22Rv1 (cell line): ENCODE results near the gene SLMAP.

Experiments
- CTCF ChIP-seq: fragments of 450-650 bp; IDR thresholded peaks from 2 replicates; pipeline ENCODE4 v1.5.1; 2017; ENCODE audit warnings: mild to moderate bottlenecking
- ZFX ChIP-seq: fragments of 450-650 bp; IDR thresholded peaks from 2 replicates; pipeline ENCODE4 v1.6.1; 2017; ENCODE audit warnings: antibody characterized with exemption, borderline replicate concordance

- no peak for TF ChIP-seq CTCF
- no peak for TF ChIP-seq ZFX
These were observed 29.7 kb upstream of the SLMAP start for GRCh38 chr3:57726397-57726796.
